Neural cell (in vitro differentiated cells): ENCODE results near the gene MRPS26.

Experiments
- EP300 ChIP-seq: fragments of 450-650 bp; conservative IDR thresholded peaks from 2 replicates; pipeline ENCODE4 v1.6.1; 2014; ENCODE audit warnings: antibody characterized with exemption, mild to moderate bottlenecking, moderate library complexity; ENCODE audit not compliant: poor library complexity, severe bottlenecking
- EZH2 ChIP-seq: fragments of 200-600, 300-800 bp; shearing (Covaris generic), sonication (generic); IDR thresholded peaks from 2 replicates; pipeline ENCODE4 v1.6.1; 2014; ENCODE audit warnings: antibody characterized with exemption, low read length, borderline replicate concordance, mild to moderate bottlenecking; ENCODE audit not compliant: insufficient read depth, poor library complexity, severe bottlenecking
- POLR2AphosphoS5 ChIP-seq: IDR thresholded peaks from 2 replicates; pipeline ENCODE4 v1.6.1; 2012
- RAD21 ChIP-seq: fragments of 450-650 bp; conservative IDR thresholded peaks from 2 replicates; pipeline ENCODE4 v1.6.1; 2014; ENCODE audit warnings: antibody characterized with exemption, mild to moderate bottlenecking, moderate library complexity
- SMC3 ChIP-seq: fragments of 450-650 bp; conservative IDR thresholded peaks from 2 replicates; pipeline ENCODE4 v1.6.1; 2014; ENCODE audit warnings: antibody characterized with exemption, mild to moderate bottlenecking, moderate library complexity; ENCODE audit not compliant: poor library complexity
- TAF1 ChIP-seq: IDR thresholded peaks from 2 replicates; pipeline ENCODE4 v1.6.1; 2012; ENCODE audit warnings: low read depth
- TF ChIP-seq, protein P1 (sequence below): fragments of 450-650 bp; IDR thresholded peaks from 2 replicates; pipeline ENCODE4 v1.5.1; 2014; ENCODE audit warnings: antibody characterized with exemption, mild to moderate bottlenecking, moderate library complexity; ENCODE audit not compliant: poor library complexity, severe bottlenecking
- TF ChIP-seq, protein P2 (sequence below): IDR thresholded peaks from 2 replicates; pipeline ENCODE4 v1.6.1; 2012; ENCODE audit warnings: borderline replicate concordance

DNA sequence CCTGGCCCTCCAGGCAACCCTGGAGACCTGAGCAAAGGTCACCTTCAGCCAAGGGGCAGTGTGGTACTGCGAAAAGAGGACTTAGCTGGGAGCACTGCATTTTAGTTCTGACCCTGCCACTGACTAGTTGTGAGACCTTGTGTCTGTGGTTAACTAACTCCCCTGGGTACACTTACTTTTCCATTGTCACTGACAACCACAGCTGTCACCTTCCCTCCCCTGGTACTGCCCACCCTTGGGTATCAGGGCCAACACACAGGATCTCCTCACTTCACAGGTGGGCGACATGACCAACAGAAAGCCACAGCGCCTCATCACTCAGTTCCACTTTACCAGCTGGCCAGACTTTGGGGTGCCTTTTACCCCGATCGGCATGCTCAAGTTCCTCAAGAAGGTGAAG, 24.1 kb upstream of the MRPS26 start:
- no peak for TF ChIP-seq RAD21
- no peak for TF ChIP-seq TAF1
- no peak for TF ChIP-seq EZH2
- TF ChIP-seq, protein P1, sequence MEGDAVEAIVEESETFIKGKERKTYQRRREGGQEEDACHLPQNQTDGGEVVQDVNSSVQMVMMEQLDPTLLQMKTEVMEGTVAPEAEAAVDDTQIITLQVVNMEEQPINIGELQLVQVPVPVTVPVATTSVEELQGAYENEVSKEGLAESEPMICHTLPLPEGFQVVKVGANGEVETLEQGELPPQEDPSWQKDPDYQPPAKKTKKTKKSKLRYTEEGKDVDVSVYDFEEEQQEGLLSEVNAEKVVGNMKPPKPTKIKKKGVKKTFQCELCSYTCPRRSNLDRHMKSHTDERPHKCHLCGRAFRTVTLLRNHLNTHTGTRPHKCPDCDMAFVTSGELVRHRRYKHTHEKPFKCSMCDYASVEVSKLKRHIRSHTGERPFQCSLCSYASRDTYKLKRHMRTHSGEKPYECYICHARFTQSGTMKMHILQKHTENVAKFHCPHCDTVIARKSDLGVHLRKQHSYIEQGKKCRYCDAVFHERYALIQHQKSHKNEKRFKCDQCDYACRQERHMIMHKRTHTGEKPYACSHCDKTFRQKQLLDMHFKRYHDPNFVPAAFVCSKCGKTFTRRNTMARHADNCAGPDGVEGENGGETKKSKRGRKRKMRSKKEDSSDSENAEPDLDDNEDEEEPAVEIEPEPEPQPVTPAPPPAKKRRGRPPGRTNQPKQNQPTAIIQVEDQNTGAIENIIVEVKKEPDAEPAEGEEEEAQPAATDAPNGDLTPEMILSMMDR = no peak
- no peak for TF ChIP-seq EP300
- no peak for TF ChIP-seq POLR2AphosphoS5
- TF ChIP-seq SMC3 = no peak
- TF ChIP-seq, protein P2, sequence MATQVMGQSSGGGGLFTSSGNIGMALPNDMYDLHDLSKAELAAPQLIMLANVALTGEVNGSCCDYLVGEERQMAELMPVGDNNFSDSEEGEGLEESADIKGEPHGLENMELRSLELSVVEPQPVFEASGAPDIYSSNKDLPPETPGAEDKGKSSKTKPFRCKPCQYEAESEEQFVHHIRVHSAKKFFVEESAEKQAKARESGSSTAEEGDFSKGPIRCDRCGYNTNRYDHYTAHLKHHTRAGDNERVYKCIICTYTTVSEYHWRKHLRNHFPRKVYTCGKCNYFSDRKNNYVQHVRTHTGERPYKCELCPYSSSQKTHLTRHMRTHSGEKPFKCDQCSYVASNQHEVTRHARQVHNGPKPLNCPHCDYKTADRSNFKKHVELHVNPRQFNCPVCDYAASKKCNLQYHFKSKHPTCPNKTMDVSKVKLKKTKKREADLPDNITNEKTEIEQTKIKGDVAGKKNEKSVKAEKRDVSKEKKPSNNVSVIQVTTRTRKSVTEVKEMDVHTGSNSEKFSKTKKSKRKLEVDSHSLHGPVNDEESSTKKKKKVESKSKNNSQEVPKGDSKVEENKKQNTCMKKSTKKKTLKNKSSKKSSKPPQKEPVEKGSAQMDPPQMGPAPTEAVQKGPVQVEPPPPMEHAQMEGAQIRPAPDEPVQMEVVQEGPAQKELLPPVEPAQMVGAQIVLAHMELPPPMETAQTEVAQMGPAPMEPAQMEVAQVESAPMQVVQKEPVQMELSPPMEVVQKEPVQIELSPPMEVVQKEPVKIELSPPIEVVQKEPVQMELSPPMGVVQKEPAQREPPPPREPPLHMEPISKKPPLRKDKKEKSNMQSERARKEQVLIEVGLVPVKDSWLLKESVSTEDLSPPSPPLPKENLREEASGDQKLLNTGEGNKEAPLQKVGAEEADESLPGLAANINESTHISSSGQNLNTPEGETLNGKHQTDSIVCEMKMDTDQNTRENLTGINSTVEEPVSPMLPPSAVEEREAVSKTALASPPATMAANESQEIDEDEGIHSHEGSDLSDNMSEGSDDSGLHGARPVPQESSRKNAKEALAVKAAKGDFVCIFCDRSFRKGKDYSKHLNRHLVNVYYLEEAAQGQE = no peak
